Measurements from ENCODE around the gene IQCN. TPM values are rescaled to one million over a fixed set of nuclear protein-coding genes. Genes with fewer than 3 reads are reported as not detected.

The IQCN gene
- polyA plus RNA-seq, 3 donors = 1.3 to 11.2 (median 1.7) TPM

Other genes with a start within 250 kb of the IQCN start
- gene IL12RB1, start 187.5 kb downstream of the IQCN start, polyA plus RNA-seq = 1 to 10 TPM in 1 of 3 donors, under 1 TPM in 2; 0.31 to 1.2 (median 1.00) TPM
- gene MAST3, start 176.7 kb downstream of the IQCN start, polyA plus RNA-seq = 10 to 100 TPM in 1 of 3 donors, 1 to 10 TPM in 2; 3.5 to 10.8 (median 5.5) TPM
- 1 to 10 TPM; 1.4 to 5.2 (median 1.6) TPM for gene PIK3R2, start 121.3 kb downstream of the IQCN start, polyA plus RNA-seq
- 100 to 1,000 TPM in 1 of 3 donors, 10 to 100 TPM in 2; 30.8 to 205 (median 70.3) TPM for gene IFI30, start 100.6 kb downstream of the IQCN start, polyA plus RNA-seq
- gene MPV17L2, start 81.2 kb downstream of the IQCN start, polyA plus RNA-seq = 10 to 100 TPM in 2 of 3 donors, 1 to 10 TPM in 1; 8.0 to 14.6 (median 10.6) TPM
- 1 to 10 TPM in 2 of 3 donors, under 1 TPM in 1; 1.00 to 5.2 (median 1.5) TPM for gene RAB3A, start 70.4 kb downstream of the IQCN start, polyA plus RNA-seq
- gene PDE4C, start 48.0 kb downstream of the IQCN start, polyA plus RNA-seq = 1 to 10 TPM in 1 of 3 donors, under 1 TPM in 2; 0.20 to 4.0 (median 0.22) TPM
- 100 to 1,000 TPM; 165 to 392 (median 214) TPM for gene JUND, start 7.2 kb upstream of the IQCN start, polyA plus RNA-seq
- 100 to 1,000 TPM in 2 of 3 donors, 10 to 100 TPM in 1; 46.3 to 118 (median 100) TPM for gene LSM4, start 48.6 kb upstream of the IQCN start, polyA plus RNA-seq
- 10 to 100 TPM in 2 of 3 donors, 1 to 10 TPM in 1; 9.1 to 17.2 (median 14.5) TPM for gene PGPEP1, start 66.1 kb upstream of the IQCN start, polyA plus RNA-seq
- gene GDF15, start 111.7 kb upstream of the IQCN start, polyA plus RNA-seq = 100 to 1,000 TPM in 1 of 3 donors, 1 to 10 TPM in 2; 1.8 to 107 (median 3.5) TPM
- gene LRRC25, start 123.2 kb upstream of the IQCN start, polyA plus RNA-seq = 1 to 10 TPM; 1.6 to 9.8 (median 7.1) TPM
- gene SSBP4, start 144.9 kb upstream of the IQCN start, polyA plus RNA-seq = 10 to 100 TPM; 28.1 to 83.2 (median 72.5) TPM
- 10 to 100 TPM; 18.3 to 55.6 (median 24.3) TPM for gene ISYNA1, start 163.7 kb upstream of the IQCN start, polyA plus RNA-seq
- 10 to 100 TPM in 1 of 3 donors, 1 to 10 TPM in 2; 6.5 to 25.9 (median 9.2) TPM for gene ELL, start 247.6 kb upstream of the IQCN start, polyA plus RNA-seq